Activated T-helper 2 cell treated with anti-CD3 and anti-CD28 coated beads, Interferon-gamma antibody, Interleukin-2, Interleukin-4, amounts not matched to agents 10 μg/mL and 5 μg/mL and 100 μg/mL, durations not matched to agents 14 hours and 24 hours and 36 hours (primary cell): ENCODE results near the gene PRSS37. TPM values are rescaled to one million over a fixed set of nuclear protein-coding genes. Genes with fewer than 3 reads are reported as not detected.

Source experiments
- DNase-seq: peaks from one replicate; pipeline ENCODE4 v3.0.0; 2021; ENCODE audit warnings: low spot score
- H3K27ac Mint-ChIP-seq: one replicate; pipeline ENCODE4 v1.8.0; 2021; ENCODE audit warnings: mixed read lengths
- H3K27me3 Mint-ChIP-seq: one replicate; pipeline ENCODE4 v1.8.0; 2021; ENCODE audit warnings: low read depth, mixed read lengths
- H3K36me3 Mint-ChIP-seq: one replicate; pipeline ENCODE4 v1.8.0; 2021; ENCODE audit warnings: low read depth, mixed read lengths
- H3K4me1 Mint-ChIP-seq: one replicate; pipeline ENCODE4 v1.8.0; 2021; ENCODE audit warnings: low read depth, mixed read lengths
- H3K4me3 Mint-ChIP-seq: one replicate; pipeline ENCODE4 v1.8.0; 2021; ENCODE audit warnings: low read depth, mild to moderate bottlenecking, moderate library complexity, mixed read lengths
- H3K9me3 Mint-ChIP-seq: one replicate; pipeline ENCODE4 v1.8.0; 2021; ENCODE audit warnings: mixed read lengths
- intact Hi-C: fragments of 100-400 bp; cut with micrococcal nuclease; formaldehyde crosslinking; loops from one replicate; pipeline ENCODE4 v1.15.1; 2023
- total RNA-seq: library from RNA; stranded (reverse); gene quantifications from 2 replicates; pipeline ENCODE4 v1.2.3, GENCODE V29; 2022

PRSS37 gene, protein sequence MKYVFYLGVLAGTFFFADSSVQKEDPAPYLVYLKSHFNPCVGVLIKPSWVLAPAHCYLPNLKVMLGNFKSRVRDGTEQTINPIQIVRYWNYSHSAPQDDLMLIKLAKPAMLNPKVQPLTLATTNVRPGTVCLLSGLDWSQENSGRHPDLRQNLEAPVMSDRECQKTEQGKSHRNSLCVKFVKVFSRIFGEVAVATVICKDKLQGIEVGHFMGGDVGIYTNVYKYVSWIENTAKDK
- total RNA-seq, result not detected in 2 replicates

DNA sequence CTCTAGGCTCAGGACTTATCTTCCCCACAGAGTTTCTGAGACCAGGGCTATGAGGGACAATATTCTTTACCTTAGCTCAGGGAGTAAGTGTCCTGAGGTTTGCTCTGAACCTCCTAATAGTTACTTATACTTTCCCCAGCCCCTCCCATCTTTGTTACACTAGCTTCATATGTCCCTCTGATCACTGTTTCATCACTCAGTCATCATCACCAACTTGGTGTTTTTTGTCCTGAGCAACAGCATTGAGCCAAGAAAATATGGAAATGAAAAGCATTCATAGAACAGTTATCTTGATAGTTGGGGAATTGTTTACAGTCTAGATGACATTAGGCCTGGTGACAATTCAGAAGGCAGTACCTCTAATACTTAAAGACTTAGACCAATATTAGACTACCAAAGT lies at the start of gene PRSS37:
Gene PRSS37, minus strand, starts transcription at position 101 of the 400 bp plus-strand sequence. CDS start 436 bp downstream, outside the sequence.
- H3K27me3 Mint-ChIP-seq, result no peaks in the 10 kb centered on the region
- DNase-seq, result no peak
- intact Hi-C loops, result no loop called here
- no peaks in the 10 kb centered on the region for H3K9me3 Mint-ChIP-seq
- H3K27ac Mint-ChIP-seq, result no peak within 1 kb of the TSS
- H3K36me3 Mint-ChIP-seq, result no peaks in the 10 kb centered on the region
- no peaks in the 10 kb centered on the region for H3K4me1 Mint-ChIP-seq
- H3K4me3 Mint-ChIP-seq, result no peak within 1 kb of the TSS

GRCh38 chr7:141889321-141889720 lies 48.0 kb upstream of the PRSS37 start:
- H3K9me3 Mint-ChIP-seq, result no peaks in the 10 kb centered on the region
- no peaks in the 10 kb centered on the region for H3K27me3 Mint-ChIP-seq
- intact Hi-C loops, result no loop called here
- H3K36me3 Mint-ChIP-seq, result no peaks in the 10 kb centered on the region
- DNase-seq, result no peak
- H3K27ac Mint-ChIP-seq, result no peak overlapping the region
- no peak overlapping the region for H3K4me3 Mint-ChIP-seq
- no peaks in the 10 kb centered on the region for H3K4me1 Mint-ChIP-seq

DNA sequence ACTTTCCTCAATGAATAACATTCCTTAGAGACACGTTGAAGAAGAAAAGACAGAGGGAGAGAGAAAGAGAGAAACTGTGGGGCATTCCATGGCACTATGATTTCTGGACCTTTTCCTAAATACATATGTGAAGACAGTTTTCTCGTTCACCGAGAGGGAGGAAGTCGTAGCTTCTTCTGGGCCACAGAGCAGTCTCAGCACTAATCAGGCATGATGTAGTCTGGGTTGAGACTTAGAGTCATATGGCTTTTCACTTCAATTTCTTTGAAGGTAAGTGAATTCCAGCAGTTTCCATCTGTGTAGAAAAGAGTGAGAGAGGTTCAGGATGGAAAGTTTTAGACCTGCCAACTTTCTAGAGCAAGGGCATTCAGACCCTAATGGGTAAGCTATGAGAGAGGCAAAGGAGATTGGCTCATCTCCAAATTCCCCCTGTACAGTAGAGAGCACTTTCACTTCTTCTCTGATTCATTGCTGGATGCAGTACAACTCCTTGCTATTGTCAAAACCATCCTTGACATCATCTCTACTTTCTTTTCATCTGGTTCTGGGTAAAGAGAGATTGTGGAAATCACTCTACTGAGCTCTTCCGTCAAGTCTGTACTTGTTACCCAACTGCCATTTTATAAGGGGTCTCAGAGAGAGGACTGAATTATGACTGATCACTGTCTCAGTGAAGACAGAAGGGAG lies 43.4 kb upstream of the PRSS37 start:
- DNase-seq, result no peak
- intact Hi-C loops, result no loop called here
- no peak overlapping the region for H3K27ac Mint-ChIP-seq
- H3K4me3 Mint-ChIP-seq, result no peak overlapping the region
- H3K36me3 Mint-ChIP-seq, result no peaks in the 10 kb centered on the region
- H3K4me1 Mint-ChIP-seq, result no peaks in the 10 kb centered on the region
- no peaks in the 10 kb centered on the region for H3K9me3 Mint-ChIP-seq
- no peaks in the 10 kb centered on the region for H3K27me3 Mint-ChIP-seq

DNA sequence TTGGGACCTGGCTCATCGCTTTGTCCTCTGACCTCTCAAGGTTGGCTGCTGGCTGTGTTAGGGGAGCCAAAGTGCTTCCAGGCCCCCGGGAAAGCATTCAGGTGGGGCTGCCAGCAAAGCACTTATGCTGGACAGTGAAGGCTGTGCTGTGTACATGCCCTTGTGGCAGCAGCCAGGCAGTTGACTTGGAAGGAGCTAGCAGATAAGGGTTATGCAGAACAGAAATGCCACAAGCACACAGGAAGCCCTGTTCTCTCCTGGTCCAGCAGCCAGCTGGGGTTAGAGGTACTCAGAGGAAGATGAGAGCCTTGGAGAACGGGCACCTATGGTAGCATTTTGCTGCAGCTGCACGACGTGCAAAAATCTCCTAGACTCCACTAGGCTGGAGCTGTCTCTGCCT lies 39.7 kb upstream of the PRSS37 start:
- no peaks in the 10 kb centered on the region for H3K4me1 Mint-ChIP-seq
- no peaks in the 10 kb centered on the region for H3K27me3 Mint-ChIP-seq
- H3K9me3 Mint-ChIP-seq, result no peaks in the 10 kb centered on the region
- intact Hi-C loops, result no loop called here
- DNase-seq, result no peak
- H3K36me3 Mint-ChIP-seq, result no peaks in the 10 kb centered on the region
- H3K27ac Mint-ChIP-seq, result no peak overlapping the region
- no peak overlapping the region for H3K4me3 Mint-ChIP-seq

GRCh38 chr7:141877365-141877764 lies 36.1 kb upstream of the PRSS37 start:
- Mint-ChIP-seq H3K4me1 (no peaks in the 10 kb centered on the region), H3K4me3 (no peak overlapping the region), H3K27ac (no peak overlapping the region), H3K27me3 (no peaks in the 10 kb centered on the region), H3K9me3 (no peaks in the 10 kb centered on the region), H3K36me3 (no peaks in the 10 kb centered on the region)
- DNase-seq, result no peak
- intact Hi-C loops, result no loop called here

- intact Hi-C loops, result no loop called here
- H3K27me3 Mint-ChIP-seq, result no peaks in the 10 kb centered on the region
- DNase-seq, result no peak
- H3K27ac Mint-ChIP-seq, result no peak overlapping the region
- H3K4me3 Mint-ChIP-seq, result no peak overlapping the region
- no peaks in the 10 kb centered on the region for H3K4me1 Mint-ChIP-seq
- H3K9me3 Mint-ChIP-seq, result no peaks in the 10 kb centered on the region
- H3K36me3 Mint-ChIP-seq, result no peaks in the 10 kb centered on the region
Measured at GRCh38 chr7:141876371-141876770, 35.1 kb upstream of the PRSS37 start.

DNA sequence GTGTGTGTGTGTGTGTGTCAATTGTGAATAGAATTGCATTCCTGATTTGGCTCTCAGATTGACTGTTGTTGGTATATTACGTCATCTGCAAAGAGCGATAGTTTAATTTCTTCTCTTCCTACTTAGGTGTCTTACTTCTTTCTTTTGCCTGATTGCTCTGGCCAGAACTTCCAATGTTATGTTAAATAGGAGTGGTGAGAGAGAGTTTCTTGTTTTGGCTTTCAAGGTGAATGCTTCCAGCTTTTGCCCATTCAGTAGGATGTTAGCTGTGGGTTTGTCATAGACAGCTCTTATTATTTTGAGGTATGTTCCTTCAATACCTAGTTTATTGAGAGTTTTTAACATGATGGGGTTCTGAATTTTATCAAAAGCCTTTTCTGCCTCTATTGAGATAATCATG lies 34.2 kb upstream of the PRSS37 start:
- intact Hi-C loops, result no loop called here
- H3K36me3 Mint-ChIP-seq, result no peaks in the 10 kb centered on the region
- no peaks in the 10 kb centered on the region for H3K27me3 Mint-ChIP-seq
- no peaks in the 10 kb centered on the region for H3K4me1 Mint-ChIP-seq
- H3K27ac Mint-ChIP-seq, result no peak overlapping the region
- no peak for DNase-seq
- no peak overlapping the region for H3K4me3 Mint-ChIP-seq
- no peaks in the 10 kb centered on the region for H3K9me3 Mint-ChIP-seq

- intact Hi-C loops, result no loop called here
- no peak for DNase-seq
- Mint-ChIP-seq H3K27me3 (no peaks in the 10 kb centered on the region), H3K36me3 (no peaks in the 10 kb centered on the region), H3K4me3 (no peak overlapping the region), H3K4me1 (no peaks in the 10 kb centered on the region), H3K9me3 (no peaks in the 10 kb centered on the region), H3K27ac (no peak overlapping the region)
Measured at GRCh38 chr7:141874787-141875186, 33.5 kb upstream of the PRSS37 start.

- no peak overlapping the region for H3K27ac Mint-ChIP-seq
- H3K4me1 Mint-ChIP-seq, result no peaks in the 10 kb centered on the region
- no peaks in the 10 kb centered on the region for H3K36me3 Mint-ChIP-seq
- no peaks in the 10 kb centered on the region for H3K9me3 Mint-ChIP-seq
- intact Hi-C loops, result no loop called here
- no peak for DNase-seq
- no peaks in the 10 kb centered on the region for H3K27me3 Mint-ChIP-seq
- no peak overlapping the region for H3K4me3 Mint-ChIP-seq
Measured at GRCh38 chr7:141872931-141873330, 31.6 kb upstream of the PRSS37 start.

GRCh38 chr7:141866974-141867373 lies 25.7 kb upstream of the PRSS37 start:
- no peak for DNase-seq
- Mint-ChIP-seq H3K36me3 (no peaks in the 10 kb centered on the region), H3K9me3 (no peaks in the 10 kb centered on the region)

GRCh38 chr7:141864765-141865447 lies 23.6 kb upstream of the PRSS37 start:
- Mint-ChIP-seq H3K9me3 (no peaks in the 10 kb centered on the region), H3K36me3 (no peaks in the 10 kb centered on the region), H3K4me3 (no peak overlapping the region), H3K27me3 (no peaks in the 10 kb centered on the region), H3K27ac (no peak overlapping the region), H3K4me1 (no peaks in the 10 kb centered on the region)
- DNase-seq, result no peak
- intact Hi-C loops, result no loop called here

More at GRCh38 chr7:141866974-141867373, 25.7 kb upstream of the PRSS37 start:
- no peak overlapping the region for H3K4me3 Mint-ChIP-seq
- H3K27ac Mint-ChIP-seq, result no peak overlapping the region
- H3K27me3 Mint-ChIP-seq, result no peaks in the 10 kb centered on the region
- intact Hi-C loops, result no loop called here
- no peaks in the 10 kb centered on the region for H3K4me1 Mint-ChIP-seq

- DNase-seq, result no peak
- no peaks in the 10 kb centered on the region for H3K27me3 Mint-ChIP-seq
- no peak overlapping the region for H3K4me3 Mint-ChIP-seq
- intact Hi-C loops, result no loop called here
- no peaks in the 10 kb centered on the region for H3K36me3 Mint-ChIP-seq
- H3K9me3 Mint-ChIP-seq, result peaks cover 3% of the 10 kb centered on the region
- H3K27ac Mint-ChIP-seq, result no peak overlapping the region
- no peaks in the 10 kb centered on the region for H3K4me1 Mint-ChIP-seq
Measured at GRCh38 chr7:141860207-141860606, 18.9 kb upstream of the PRSS37 start.

DNA sequence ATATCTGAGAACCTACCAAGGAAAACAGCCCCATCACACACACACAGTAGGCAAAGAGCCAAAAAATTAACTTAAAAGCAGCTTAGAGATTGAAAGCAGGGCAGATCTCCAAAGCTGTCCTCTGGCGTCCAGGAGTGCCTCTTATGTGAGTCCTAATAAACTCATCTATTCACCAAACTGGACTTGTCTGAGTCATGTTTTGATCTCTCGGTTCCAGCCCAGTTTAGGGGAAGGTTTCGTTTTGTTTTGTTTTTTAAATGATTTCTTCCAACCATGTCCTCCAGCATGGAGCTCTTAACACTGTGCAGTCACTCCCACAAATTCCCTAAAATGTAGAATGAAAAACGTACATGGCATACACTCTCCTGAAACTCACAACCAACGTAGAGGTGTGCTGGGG lies 6.7 kb upstream of the PRSS37 start:
- Mint-ChIP-seq H3K9me3 (no peaks in the 10 kb centered on the region), H3K36me3 (no peaks in the 10 kb centered on the region), H3K4me3 (no peak overlapping the region), H3K27ac (no peak overlapping the region), H3K27me3 (no peaks in the 10 kb centered on the region), H3K4me1 (no peaks in the 10 kb centered on the region)
- no peak for DNase-seq
- intact Hi-C loops, result no loop called here
